GM18502 (cell line): ENCODE results near the gene SPIN4.
"Not testable (repeated sequence)": the region's sequence is repeated elsewhere in the genome, so short reads cannot be mapped to it uniquely, and the experiment has no call there.

ENCODE experiments used
- ATAC-seq: cut with Tn5 transposase; IDR thresholded peaks from one replicate; pipeline ENCODE4 v1.9.1; 2021; ENCODE audit warnings: mild to moderate bottlenecking; ENCODE audit not compliant: unreplicated experiment, poor library complexity

Gene SPIN4

DNA sequence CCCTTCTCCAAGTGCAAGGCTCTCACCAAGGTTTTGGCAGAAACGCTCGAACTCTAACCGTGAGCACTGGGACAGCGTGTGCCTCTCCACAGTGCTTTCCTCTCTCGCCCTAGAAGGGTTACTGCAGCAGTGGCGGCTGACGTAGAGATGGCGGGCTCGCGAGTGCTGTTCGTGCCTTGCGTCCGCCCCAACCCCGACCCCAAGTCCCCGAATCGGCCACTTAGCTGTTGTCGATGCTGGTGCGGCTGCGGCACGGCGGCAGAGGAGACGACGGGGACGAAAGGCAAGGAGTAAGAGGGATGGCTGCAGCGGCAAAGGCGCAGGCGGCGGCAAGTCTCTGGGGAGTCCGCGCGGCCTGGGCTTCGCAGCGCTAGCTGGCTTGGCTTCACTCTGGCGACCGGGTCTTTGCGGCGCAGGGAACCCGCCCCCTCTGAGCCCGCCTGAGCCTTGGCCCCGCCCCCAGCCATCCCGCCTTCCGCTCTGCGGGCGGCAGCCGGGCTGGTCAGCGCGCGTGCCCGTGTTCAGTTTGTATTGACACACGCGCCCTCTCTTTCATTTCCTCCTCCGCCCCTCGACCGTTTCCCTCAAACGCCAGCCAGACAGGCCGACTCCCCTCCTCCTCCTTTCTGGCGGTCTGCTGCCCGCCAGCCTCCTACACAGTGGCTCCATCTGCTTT, at the start of gene SPIN4:
Gene SPIN4, minus strand, starts transcription at position 392 of the 676 bp plus-strand sequence. CDS start 513 bp downstream, outside the sequence.
- peak; percentile 93 for ATAC-seq

DNA sequence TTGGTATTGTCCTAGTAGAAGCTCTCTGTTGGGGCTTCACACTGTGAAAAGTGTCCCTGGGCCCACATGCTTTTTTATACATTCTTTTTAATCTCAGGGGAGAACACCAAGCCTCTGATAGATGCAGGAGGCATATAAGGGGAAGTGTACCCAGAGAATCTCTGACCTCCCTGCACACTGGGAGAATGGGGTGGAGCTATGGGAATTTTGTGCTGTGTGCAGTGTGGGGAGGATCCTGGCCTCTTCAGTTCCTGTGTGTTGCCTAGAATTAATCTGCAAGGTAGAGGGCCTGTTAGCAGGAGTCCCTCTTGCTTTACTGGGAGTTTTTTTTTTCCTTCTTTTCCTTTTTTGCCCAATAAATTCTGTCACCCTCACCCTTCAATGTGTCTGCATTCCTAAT, 49.2 kb upstream of the SPIN4 start:
- ATAC-seq: no peak

DNA sequence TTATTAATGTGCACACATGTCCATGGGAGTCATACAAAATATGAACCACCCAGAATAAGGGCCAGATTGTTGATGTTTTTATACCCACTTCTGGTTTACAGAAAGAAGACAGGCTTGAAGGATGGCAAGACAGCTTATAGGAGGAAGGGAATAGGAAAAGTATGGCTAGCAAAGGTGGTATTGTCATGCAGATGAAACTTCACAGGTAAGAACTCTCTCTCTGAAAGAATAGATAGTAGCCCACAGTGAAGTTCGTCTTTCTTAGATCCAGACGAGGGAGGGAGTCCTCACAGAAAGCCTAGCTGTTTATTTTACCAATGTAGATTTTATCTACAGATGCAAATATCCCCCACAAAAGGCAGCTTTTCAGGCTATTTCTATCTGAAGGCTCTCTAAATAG, 43.7 kb upstream of the SPIN4 start:
- no peak for ATAC-seq

DNA sequence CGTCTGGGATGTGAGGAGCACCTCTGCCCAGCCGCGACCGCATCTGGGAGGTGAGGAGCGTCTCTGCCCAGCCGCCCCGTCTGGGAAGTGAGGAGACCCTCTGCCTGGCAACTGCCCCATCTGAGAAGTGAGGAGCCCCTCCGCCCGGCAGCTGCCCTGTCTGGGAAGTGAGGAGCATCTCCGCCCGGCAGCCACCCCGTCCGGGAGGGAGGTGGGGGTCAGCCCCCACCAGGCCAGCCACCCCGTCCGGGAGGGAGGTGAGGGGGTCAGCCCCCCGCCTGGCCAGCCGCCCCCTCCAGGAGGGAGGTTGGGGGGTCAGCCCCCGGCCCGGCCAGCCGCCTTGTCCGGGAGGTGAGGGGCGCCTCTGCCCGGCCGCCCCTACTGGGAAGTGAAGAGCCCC, 42.0 kb upstream of the SPIN4 start:
- ATAC-seq: not testable (repeated sequence)

DNA sequence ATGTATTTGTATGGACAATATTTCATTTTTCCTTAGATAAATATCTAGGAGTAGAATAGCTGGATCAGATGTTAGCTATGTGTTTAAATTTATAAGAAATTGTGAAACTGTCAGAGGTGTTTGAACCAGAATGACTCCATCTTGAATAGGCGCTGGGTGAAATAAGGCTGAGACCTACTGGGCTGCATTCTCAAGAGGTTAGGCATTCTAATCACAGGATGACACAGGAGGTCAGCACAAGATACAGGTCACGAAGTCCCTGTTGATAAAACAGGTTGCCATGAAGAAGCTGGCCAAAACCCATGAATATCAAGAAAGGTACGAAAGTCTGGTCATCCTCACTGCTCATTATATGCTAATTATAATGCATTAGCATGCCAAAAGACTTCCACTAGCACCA, 36.3 kb upstream of the SPIN4 start:
- ATAC-seq: no peak

DNA sequence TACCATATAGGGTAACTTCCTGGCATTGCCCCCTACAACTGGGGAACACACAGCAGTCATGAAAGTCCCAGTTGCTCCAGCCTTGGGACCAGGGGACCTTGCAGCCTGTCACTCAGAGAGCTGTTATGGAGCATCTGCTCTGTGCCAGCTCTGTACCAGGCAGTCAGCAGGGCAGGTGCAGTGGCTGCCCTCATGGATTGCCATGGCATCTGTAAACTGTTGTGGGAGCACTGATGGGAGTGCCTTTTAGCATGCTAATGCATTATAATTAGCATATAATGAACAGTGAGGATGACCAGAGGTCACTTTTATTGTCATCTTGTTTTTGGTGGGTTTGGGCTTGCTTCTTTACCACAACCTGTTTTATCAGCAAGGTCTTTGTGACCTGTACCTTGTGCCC, 33.1 kb upstream of the SPIN4 start:
- not testable (repeated sequence) for ATAC-seq

DNA sequence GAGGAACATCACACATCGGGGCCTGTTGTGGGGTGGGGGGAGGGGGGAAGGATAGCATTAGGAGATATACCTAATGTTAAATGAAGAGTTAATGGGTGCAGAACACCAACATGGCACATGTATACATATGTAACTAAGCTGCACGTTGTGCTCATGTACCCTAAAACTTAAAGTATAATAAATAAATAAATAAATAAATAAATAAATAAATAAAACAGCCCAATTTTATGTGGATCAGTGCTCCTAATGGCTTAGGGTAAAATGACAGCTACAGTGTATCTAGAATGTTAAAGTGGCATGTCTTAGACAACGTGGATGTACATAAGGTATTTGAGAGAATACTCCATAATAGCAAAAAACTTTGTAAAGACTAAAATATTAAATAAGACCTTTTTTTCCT, 21.9 kb upstream of the SPIN4 start:
- ATAC-seq: not testable (repeated sequence)

DNA sequence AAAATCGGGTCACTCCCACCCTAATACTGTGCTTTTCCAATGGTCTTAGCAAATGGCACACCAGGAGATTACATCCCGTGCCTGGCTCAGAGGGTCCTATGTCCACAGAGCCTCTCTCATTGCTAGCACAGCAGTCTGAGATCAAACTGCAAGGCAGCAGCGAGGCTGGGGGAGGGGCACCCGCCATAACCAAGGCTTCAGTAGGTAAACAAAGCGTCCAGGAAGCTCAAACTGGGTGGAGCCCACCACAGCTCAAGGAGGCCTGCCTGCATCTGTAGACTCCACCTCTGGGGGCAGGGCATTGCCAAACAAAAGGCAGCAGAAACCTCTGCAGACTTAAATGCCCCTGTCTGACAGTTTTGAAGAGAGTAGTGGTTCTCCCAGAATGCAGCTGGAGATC, 16.6 kb upstream of the SPIN4 start:
- not testable (repeated sequence) for ATAC-seq

DNA sequence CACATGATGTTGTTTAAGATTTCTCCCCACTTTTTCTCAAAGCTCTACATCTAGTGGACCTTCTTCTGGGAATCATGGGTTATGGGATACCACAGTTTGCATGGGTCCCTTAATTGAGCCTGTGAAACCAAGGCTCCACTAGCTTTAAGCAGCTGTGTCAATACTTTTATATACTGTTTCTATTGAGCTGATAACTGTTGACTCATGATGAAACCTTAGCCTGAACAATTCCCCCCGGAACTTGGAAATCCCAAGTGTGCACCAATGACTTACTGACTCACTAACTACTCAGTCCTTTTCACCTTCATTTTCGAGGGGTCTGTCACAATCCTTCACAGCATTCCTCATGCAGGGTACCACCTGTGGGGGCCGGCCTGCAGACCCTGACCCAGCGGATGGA, 12.7 kb upstream of the SPIN4 start:
- ATAC-seq: no peak

DNA sequence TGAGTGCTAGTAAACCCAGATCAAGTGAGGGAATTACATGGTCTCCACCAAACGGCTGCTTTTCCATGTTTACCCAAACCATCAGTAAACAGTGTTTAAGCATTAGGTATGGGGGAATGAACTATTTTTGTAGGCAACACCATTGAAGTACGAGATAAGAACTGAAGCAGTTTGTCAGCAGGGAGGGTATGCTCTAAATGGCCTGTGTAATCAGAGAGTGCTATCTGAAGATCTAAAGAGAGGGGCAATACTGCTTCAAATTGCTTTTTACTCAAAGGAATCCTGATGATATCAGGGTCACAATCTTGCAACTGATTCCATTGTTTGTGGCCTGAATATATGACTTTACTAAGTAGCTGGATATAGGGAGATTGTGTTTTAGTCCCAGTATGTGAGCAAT, 10.4 kb upstream of the SPIN4 start:
- ATAC-seq: no peak

DNA sequence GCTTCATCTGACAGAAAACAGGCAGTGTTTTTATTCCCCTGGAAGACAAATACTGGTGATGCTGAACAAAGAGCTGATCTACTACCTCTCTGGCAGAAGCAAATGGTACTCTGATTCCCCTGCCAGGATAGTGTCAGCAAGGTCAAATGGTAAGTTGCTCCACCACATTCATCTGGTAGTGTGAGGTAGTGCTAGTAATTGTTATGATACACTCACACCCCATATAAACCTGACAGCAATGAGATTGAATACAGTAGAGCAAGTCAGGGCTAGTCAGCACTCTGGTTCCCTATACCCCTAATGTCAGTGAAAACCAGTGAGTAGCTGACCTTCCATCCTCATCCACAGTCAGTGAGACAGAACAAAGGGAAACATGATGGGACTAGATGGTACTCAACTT, 3.4 kb upstream of the SPIN4 start:
- no peak for ATAC-seq

DNA sequence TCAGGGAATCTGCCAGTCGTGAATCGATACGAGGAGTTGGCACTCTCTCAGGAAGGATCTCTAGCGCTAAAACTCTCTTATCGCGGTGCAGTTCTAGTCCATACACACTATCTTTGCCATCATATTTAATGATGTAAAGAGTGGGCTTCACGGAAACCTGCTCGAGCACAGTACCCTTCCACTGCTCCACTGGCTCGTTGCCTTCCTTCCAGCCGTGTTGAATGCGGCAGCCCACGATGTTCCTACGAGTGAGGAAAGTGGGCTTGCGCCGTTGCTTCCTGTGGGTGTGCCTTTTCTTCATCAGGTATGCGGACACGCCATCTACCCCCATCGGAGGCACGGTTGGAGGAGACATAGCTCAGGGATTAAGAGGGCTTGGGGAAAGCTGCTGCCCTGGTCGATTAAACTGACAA, 661 bp downstream of the SPIN4 start:
- peak; percentile 41 for ATAC-seq

DNA sequence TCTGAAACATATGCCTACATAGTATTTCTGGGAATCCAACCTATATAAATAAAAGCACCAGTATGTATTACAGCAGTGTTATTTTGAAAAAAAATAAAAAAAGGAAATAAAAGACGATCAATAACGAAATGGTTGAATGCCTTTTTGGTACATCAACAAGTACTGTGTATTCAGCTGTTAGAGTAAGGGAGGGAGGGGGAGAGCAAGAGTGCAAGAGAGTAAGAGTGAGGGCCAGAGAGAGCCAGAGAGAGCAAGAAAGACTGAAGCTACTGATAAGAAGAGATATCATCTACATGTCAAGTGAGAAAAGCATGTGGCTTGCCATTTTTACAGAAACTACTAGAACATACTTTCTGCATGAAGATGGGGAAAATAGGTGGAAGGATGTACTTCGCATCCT, 1.8 kb downstream of the SPIN4 start:
- peak; percentile 20 for ATAC-seq

DNA sequence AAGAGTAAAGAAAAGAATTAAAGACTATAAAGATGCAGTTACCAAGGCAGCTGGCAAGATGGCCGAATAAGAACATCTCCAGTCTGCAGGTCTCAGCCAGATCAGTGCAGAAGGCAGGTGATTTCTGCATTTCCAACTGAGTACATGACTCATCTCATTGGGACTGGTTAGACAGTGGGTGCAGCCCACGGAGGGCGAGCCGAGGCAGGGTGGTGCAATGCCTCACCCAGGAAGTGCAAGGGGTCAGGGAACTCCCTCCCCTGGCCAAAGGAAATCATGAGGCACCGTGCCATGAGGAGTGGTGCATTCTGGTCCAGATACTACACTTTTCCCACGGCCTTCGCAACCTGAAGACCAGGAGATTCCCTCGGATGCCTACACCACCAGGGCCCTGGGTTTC, 20.5 kb downstream of the SPIN4 start:
- no peak for ATAC-seq

DNA sequence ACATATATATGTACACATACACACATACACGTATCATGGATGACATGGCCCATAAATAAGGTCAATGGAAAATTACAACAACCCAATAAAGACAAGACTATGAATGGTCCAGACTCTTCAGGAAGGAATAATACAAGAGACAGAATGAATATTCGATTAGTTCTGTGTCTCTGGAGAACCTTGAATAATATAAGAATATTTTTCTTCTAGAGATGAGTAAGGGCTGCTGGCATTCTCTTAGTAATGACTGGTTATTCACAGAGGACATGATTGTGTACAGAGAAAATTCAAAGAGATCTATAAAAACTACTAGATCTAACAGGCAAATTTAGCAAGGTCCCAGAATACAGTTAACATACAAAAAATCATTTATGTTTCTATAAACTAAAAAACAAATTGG, 23.3 kb downstream of the SPIN4 start:
- ATAC-seq: no peak

DNA sequence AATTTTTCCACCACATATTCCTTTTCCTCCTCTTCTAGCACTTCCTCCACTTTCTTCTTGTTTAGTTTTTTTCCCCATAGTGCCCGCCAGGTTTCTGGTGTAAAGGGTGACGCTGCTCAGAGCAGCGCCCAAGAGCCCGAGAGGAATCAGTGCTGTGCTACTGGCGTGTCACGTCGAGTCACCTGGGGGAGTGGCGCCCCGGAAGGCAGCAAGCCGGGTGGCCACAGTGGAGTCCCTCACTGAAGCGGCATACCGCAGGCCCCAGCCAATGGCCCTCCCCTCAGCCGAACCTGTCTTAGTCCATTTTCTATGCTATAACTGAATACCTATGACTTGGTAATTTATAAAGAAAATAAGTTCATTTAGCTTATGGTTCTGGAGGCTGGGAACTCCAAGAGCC, 51.5 kb downstream of the SPIN4 start:
- no peak for ATAC-seq
